GM04504 (cell line): ENCODE results near the gene TCF15.

ENCODE experiments used
- DNase-seq: peaks from one replicate; pipeline ENCODE4 v3.0.0-alpha.2; 2012; ENCODE audit warnings: low read depth

The TCF15 gene

GRCh38 chr20:611047-611842, 1.1 kb upstream of the TCF15 start:
- DNase-seq = no peak

GRCh38 chr20:609371-609964, 641 bp downstream of the TCF15 start:
- no peak for DNase-seq

GRCh38 chr20:608970-609369, 1.1 kb downstream of the TCF15 start:
- DNase-seq = no peak

GRCh38 chr20:607476-607875, 2.6 kb downstream of the TCF15 start:
- no peak for DNase-seq

- no peak for DNase-seq
Measured at GRCh38 chr20:605237-605636, 4.9 kb downstream of the TCF15 start.

- no peak for DNase-seq
Measured at GRCh38 chr20:603116-603640, 6.9 kb downstream of the TCF15 start.

- DNase-seq = no peak
Measured at GRCh38 chr20:602111-602970, 7.8 kb downstream of the TCF15 start.

- no peak for DNase-seq
Measured at GRCh38 chr20:600736-601135, 9.4 kb downstream of the TCF15 start.

- no peak for DNase-seq
Measured at GRCh38 chr20:600141-600540, 10.0 kb downstream of the TCF15 start.

- DNase-seq = no peak
Measured at GRCh38 chr20:598133-598850, 11.8 kb downstream of the TCF15 start.

- no peak for DNase-seq
Measured at GRCh38 chr20:597560-597959, 12.5 kb downstream of the TCF15 start.

- DNase-seq = no peak
Measured at GRCh38 chr20:595330-596308, 14.5 kb downstream of the TCF15 start.

- DNase-seq = no peak
Measured at GRCh38 chr20:592506-592905, 17.6 kb downstream of the TCF15 start.

- no peak for DNase-seq
Measured at GRCh38 chr20:591941-592340, 18.2 kb downstream of the TCF15 start.

GRCh38 chr20:588932-589672, 21.0 kb downstream of the TCF15 start:
- DNase-seq = no peak

- DNase-seq = no peak
Measured at GRCh38 chr20:588476-588875, 21.6 kb downstream of the TCF15 start.

- no peak for DNase-seq
Measured at GRCh38 chr20:584971-585301, 25.2 kb downstream of the TCF15 start.

GRCh38 chr20:584161-584970, 25.7 kb downstream of the TCF15 start:
- no peak for DNase-seq

- DNase-seq = no peak
Measured at GRCh38 chr20:582204-582603, 27.9 kb downstream of the TCF15 start.
